Measurements from ENCODE around the gene FUOM.

DNA sequence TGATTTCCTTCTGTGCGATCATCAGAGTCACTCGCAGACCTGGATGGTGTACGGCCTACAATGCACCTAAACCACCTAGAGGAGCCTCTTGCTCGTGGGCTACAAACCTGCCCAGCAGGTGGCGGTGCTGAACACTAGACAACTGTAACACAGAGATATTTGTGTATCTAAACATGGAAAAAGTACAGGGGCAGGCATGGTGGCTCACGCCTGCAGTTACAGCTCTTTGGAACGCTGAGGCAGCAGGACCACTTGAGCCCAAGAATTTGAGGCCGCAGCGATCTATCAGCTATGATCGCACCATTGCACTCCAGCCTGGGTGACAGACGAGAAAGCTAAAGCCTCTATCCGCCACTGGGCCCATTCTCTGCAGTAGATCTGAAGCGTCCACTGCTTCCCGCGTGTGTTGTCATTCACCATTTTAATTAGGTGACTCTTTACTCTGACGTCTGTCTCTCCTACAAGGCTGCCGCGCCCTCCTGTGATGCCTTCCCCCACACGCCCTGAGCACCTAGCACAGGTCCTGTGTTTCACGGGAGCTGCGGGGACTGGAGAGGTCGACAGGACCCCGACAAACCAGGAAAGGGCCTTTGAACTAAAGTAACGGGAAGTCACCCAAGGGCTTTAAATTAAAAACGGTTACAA lies 49.9 kb downstream of the FUOM start:
- TF ChIP-seq, protein P1, sequence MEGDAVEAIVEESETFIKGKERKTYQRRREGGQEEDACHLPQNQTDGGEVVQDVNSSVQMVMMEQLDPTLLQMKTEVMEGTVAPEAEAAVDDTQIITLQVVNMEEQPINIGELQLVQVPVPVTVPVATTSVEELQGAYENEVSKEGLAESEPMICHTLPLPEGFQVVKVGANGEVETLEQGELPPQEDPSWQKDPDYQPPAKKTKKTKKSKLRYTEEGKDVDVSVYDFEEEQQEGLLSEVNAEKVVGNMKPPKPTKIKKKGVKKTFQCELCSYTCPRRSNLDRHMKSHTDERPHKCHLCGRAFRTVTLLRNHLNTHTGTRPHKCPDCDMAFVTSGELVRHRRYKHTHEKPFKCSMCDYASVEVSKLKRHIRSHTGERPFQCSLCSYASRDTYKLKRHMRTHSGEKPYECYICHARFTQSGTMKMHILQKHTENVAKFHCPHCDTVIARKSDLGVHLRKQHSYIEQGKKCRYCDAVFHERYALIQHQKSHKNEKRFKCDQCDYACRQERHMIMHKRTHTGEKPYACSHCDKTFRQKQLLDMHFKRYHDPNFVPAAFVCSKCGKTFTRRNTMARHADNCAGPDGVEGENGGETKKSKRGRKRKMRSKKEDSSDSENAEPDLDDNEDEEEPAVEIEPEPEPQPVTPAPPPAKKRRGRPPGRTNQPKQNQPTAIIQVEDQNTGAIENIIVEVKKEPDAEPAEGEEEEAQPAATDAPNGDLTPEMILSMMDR (IDR thresholded peaks at IDR 0.05; ENCODE audit: insufficient read depth, low read length), result peak; percentile 69
- no peak for TF ChIP-seq POLR2AphosphoS5 (IDR thresholded peaks at IDR 0.05; ENCODE audit: low read depth)
- TF ChIP-seq, protein P2, sequence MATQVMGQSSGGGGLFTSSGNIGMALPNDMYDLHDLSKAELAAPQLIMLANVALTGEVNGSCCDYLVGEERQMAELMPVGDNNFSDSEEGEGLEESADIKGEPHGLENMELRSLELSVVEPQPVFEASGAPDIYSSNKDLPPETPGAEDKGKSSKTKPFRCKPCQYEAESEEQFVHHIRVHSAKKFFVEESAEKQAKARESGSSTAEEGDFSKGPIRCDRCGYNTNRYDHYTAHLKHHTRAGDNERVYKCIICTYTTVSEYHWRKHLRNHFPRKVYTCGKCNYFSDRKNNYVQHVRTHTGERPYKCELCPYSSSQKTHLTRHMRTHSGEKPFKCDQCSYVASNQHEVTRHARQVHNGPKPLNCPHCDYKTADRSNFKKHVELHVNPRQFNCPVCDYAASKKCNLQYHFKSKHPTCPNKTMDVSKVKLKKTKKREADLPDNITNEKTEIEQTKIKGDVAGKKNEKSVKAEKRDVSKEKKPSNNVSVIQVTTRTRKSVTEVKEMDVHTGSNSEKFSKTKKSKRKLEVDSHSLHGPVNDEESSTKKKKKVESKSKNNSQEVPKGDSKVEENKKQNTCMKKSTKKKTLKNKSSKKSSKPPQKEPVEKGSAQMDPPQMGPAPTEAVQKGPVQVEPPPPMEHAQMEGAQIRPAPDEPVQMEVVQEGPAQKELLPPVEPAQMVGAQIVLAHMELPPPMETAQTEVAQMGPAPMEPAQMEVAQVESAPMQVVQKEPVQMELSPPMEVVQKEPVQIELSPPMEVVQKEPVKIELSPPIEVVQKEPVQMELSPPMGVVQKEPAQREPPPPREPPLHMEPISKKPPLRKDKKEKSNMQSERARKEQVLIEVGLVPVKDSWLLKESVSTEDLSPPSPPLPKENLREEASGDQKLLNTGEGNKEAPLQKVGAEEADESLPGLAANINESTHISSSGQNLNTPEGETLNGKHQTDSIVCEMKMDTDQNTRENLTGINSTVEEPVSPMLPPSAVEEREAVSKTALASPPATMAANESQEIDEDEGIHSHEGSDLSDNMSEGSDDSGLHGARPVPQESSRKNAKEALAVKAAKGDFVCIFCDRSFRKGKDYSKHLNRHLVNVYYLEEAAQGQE (IDR thresholded peaks at IDR 0.05; ENCODE audit: insufficient replicate concordance, low read depth), result no peak
- no peak for TF ChIP-seq GABPA (IDR thresholded peaks at IDR 0.05; ENCODE audit: low read depth)
